ENCODE results near the gene KIN. TPM values are rescaled to one million over a fixed set of nuclear protein-coding genes. Genes with fewer than 3 reads are reported as not detected.

Gene KIN
- total and polyA plus RNA-seq, 8 donors = 4.1 to 51.9 (median 10.5) TPM

- H3K27me3 ChIP-seq = peaks cover 0 to 42% (median 13%) of the 10 kb centered on the region in 3 donors
- DNase-seq = no peak
- TF ChIP-seq POLR2AphosphoS5 (IDR thresholded peaks at IDR 0.05) = no peak
- TF ChIP-seq EP300 (IDR thresholded peaks at IDR 0.05) = no peak
- TF ChIP-seq POLR2A (IDR thresholded peaks at IDR 0.05) = no peak
- no peak for TF ChIP-seq CTCF (IDR thresholded peaks at IDR 0.05)
- H3K4me3 ChIP-seq = no peak overlapping the region
- WGBS, 5 donors = 79 to 91% (median 90%) methylated on average over 3 of the region's 3 CpGs
- no peaks in the 10 kb centered on the region for H3K9me3 ChIP-seq
- intact Hi-C loops (cut with DNase I; ENCODE audit: low total_unique reads) = no loop called here
- no peaks in the 10 kb centered on the region for H3K4me1 ChIP-seq
- H3K36me3 ChIP-seq = no peaks in the 10 kb centered on the region
- no peak overlapping the region for H3K27ac ChIP-seq
These were observed 82.5 kb downstream of the KIN start for GRCh38 chr10:7705341-7705740.

DNA sequence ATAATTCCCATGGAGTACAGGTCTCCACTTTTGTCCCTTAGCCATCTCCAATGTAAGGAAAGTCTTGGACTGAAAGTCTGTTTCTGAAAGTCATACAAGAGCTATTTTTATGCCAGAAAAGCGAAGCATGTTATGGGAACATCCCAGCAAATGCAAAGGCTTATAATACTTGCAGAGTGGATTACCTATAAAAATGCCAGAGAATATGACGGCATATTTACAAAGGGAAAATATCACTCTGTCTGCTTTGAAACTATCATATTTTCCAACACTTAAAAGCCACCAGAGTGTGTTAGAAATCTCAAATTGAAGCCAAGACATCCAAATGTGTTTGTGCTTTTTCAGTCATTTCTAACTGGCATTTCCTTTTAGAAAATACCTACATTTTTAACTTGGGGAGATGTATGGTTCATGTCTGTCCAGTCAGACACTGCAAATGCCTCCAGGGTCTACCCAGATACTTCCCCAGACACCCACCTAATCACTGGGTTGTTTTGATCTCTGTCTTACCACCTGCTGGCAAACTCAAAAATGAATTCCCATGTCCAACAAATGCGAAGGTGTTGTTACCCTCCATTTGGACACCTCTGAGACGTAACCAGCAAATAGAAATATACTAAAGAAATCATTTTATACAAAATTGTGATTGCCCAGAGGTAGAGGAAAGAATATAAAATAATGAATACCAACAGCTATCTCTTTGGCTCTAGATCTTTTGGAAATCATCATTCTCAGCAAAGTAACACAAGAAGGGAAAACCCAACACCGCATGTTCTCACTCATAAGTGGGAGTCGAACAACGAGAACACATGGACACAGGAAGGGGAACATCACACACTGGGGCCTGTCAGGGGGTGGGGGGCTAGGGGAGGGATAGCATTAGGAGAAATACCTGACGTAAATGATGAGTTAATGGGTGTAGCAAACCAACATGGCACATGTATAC is 83.4 kb downstream of the KIN start:
- intact Hi-C loops (cut with DNase I; ENCODE audit: low total_unique reads) = no loop called here
- H3K36me3 ChIP-seq = no peaks in the 10 kb centered on the region
- 77 to 91% (median 89%) methylated on average over 8 of the region's 8 CpGs for WGBS, 5 donors
- no peak overlapping the region for H3K27ac ChIP-seq
- peaks cover 0 to 50% (median 13%) of the 10 kb centered on the region in 3 donors for H3K27me3 ChIP-seq
- H3K4me3 ChIP-seq = no peak overlapping the region
- no peaks in the 10 kb centered on the region for H3K4me1 ChIP-seq
- TF ChIP-seq CTCF (IDR thresholded peaks at IDR 0.05) (no peak), POLR2AphosphoS5 (IDR thresholded peaks at IDR 0.05) (no peak), POLR2A (IDR thresholded peaks at IDR 0.05) (no peak), EP300 (IDR thresholded peaks at IDR 0.05) (no peak)
- DNase-seq = no peak
- H3K9me3 ChIP-seq = no peaks in the 10 kb centered on the region

- no peak within 1 kb of the TSS for H3K4me3 ChIP-seq
- H3K27me3 ChIP-seq = peaks cover 0 to 59% (median 13%) of the 10 kb centered on the region in 3 donors
- no peaks in the 10 kb centered on the region for H3K9me3 ChIP-seq
- intact Hi-C loops (cut with DNase I; ENCODE audit: low total_unique reads) = no loop called here
- H3K36me3 ChIP-seq = no peaks in the 10 kb centered on the region
- 23 to 40% (median 30%) methylated on average over 4 of the region's 4 CpGs for WGBS, 5 donors
- H3K27ac ChIP-seq = no peak within 1 kb of the TSS
- H3K4me1 ChIP-seq = no peaks in the 10 kb centered on the region
- TF ChIP-seq CTCF (IDR thresholded peaks at IDR 0.05) = no peak
- TF ChIP-seq POLR2AphosphoS5 (IDR thresholded peaks at IDR 0.05) = no peak
- no peak for TF ChIP-seq POLR2A (IDR thresholded peaks at IDR 0.05)
- no peak for TF ChIP-seq EP300 (IDR thresholded peaks at IDR 0.05)
- DNase-seq = no peak
These were observed 84.7 kb downstream of the KIN start, which contains the start of gene ITIH2 for GRCh38 chr10:7703140-7703539. Gene ITIH2, plus strand, starts transcription at chr10:7703316. Its CDS starts 119 bp downstream, at chr10:7703435.

DNA sequence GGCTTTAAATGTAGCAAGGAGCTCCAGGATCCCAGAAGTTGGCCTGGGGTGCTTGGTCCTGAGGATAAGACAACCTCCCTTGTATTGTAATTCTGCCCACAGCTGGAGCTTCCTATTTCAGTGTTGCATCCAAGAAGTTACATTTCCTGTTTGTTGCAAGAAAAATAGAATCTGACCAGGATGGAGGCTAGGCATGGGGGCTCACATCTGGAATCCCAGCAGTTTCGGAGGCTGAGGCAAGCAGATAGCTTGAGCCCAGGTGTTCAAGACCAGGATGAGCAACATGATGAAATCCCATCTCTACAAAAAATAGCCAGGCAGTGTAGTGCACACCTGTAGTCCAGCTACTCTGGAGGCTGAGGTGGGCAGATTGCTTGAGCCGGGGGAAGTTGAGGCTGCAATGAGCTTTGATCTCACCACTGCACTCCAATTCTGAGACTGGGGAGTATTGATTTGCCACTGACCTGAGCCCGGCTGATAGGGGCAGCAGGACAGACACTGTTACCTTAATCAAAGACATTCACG is 85.4 kb downstream of the KIN start:
- H3K27me3 ChIP-seq = peaks cover 0 to 59% (median 13%) of the 10 kb centered on the region in 3 donors
- no peak for TF ChIP-seq CTCF (IDR thresholded peaks at IDR 0.05)
- TF ChIP-seq POLR2A (IDR thresholded peaks at IDR 0.05) = no peak
- no peak for TF ChIP-seq POLR2AphosphoS5 (IDR thresholded peaks at IDR 0.05)
- no peak for TF ChIP-seq EP300 (IDR thresholded peaks at IDR 0.05)

More for the DNA sequence above, 85.4 kb downstream of the KIN start:
- peaks cover 0 to 5% (median 0%) of the 10 kb centered on the region in 4 donors for H3K4me1 ChIP-seq
- H3K27ac ChIP-seq = no peak overlapping the region
- no peak for DNase-seq
- intact Hi-C loops (cut with DNase I; ENCODE audit: low total_unique reads) = no loop called here
- 79 to 86% (median 81%) methylated on average over 4 of the region's 4 CpGs for WGBS, 5 donors
- H3K4me3 ChIP-seq = no peak overlapping the region
- H3K36me3 ChIP-seq = no peaks in the 10 kb centered on the region
- H3K9me3 ChIP-seq = no peaks in the 10 kb centered on the region
